HG02970 (cell line): ENCODE results near the gene EVX2.

Experiments used
- ATAC-seq: cut with Tn5 transposase; IDR thresholded peaks from one replicate; pipeline ENCODE4 v1.9.1; 2021; ENCODE audit warnings: mild to moderate bottlenecking, moderate library complexity, moderate number of reproducible peaks; ENCODE audit not compliant: unreplicated experiment, low FRiP score

Gene EVX2

DNA sequence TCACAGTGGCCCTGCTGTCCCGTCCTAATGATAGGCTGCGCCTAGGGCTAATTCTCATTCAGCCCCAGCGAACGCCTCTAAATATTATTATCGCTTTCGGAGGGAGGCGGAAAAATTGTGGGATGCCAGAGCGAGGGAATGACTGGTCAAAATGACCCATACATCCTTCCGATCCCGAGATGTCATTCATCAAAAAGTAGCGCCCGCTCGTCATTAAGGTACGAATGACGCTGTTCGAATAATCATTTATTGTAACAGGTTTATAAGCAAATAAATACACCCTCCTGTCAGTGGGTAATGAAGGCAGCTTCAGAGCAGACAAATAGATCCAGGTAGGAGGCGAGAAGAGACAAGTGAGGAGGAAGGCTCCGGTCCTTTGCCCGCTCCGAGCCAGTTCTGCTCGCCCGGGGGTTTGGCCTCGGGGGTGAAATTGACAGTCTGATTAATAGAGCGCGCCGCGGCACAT is at the start of gene EVX2:
Gene EVX2, minus strand, starts transcription at position 167 of the 466 bp plus-strand sequence. CDS start 186 bp downstream, outside the sequence.
- no peak for ATAC-seq

DNA sequence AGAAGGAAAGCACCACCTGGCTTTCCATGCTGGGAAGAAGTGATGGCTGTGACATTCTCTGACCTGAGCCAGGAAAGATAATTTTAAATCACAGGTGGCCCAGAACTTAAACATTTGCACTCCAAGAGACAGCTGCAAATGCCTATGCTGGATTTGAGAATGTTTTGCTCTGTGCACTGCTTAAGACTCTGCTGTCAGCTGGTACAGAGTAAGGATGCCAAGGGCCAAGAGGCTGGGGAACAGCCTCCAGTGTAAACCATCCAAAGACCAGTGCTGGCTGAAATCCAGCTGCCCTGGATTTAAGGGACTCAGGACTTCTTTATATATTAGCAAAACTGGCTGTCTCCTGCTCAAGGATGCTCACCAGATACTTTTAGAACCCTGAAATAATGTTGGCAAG is 49.6 kb upstream of the EVX2 start:
- no peak for ATAC-seq

DNA sequence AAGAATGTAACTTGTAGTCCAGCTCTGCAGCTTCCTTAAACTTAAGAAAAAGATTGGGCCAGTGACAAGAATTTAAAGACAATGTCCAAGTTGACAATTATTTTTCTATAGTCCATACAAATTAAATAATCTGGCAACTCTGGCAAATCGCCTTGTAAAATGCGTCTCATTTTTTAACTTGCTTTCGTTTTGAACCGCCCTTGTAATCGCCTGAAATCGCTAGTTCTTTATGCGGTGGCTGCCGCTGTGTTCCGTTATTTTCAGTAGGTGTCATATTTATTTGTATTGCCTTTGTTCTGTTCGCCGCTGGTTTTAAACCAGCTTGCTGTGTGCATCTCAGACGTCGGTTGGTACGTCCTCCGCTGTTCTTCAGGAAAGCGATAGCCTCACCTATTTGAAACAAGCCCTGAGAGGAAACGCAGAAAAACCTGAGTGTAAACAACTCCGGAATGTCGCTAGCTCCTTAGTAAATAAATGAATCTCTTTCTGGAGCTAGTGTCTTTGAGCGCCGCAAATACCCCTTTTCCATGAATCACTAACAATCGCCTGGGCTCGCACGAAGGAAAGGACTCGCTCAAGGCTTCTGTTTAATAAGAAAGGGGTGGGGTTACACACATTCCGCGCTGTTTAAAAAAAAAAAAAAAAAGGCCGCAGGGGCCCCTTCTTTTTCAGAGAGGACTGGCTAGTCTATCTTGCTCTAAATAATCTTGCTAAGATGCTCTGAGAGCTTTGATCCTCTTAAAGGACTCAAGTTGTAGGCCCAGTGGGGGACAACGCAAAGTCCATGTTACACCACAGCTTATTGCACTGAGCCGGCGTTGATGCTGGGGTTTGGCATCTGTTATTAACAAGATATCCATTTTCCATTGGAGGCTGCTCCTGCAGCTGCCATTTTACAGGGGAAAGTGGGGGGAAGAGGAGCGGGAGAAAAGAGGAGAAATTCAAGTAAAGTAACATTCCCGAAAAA is 48.7 kb upstream of the EVX2 start:
- ATAC-seq: no peak

DNA sequence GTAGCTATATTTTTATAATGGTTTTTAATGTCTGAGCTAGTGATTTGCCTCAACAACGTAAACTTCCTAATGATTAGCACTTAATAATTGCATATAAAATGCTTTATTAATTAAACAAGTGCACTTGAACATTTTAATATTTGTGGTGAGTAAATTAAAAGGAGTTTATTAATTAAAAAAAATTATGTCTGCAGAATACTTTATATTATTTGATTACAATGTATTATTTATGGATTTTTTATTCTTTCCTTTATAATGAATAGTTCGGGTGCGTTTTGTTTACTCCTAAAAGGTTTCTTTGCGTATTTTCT is 48.0 kb upstream of the EVX2 start:
- ATAC-seq: no peak

DNA sequence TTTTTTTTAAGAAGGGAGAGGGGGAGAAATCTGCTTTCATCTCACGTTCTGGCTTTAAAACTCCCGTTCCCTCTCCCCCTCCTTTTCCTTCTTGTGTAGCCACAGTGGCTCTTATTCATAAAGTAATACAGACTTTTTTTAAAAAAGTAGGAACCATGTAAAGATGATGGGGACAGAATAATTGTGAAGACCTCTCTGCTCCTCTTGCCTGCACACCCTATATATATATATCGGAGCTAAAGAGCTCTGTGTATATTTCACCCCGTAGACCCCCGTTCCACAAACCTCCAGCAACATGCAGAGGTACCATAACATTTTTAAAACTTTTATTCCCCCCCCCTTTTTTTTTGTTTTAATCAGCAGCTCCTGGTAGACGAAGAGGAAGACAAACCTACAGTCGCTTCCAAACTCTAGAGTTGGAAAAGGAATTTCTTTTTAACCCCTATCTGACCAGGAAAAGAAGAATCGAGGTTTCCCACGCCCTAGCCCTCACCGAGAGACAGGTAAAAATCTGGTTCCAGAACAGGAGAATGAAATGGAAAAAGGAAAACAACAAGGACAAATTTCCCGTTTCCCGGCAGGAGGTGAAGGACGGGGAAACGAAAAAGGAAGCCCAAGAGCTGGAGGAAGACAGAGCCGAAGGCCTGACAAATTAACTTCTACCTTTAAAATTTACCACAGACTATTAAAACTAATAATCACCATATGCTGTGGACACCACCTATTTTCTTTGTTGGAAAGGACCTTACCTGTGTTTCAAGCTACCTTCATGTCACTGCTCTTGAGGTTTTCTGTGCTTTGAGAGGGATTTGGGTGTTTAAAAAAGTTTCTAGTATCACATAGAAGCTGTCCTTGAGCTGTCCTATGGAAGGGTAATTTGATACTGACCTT is 47.4 kb upstream of the EVX2 start:
- no peak for ATAC-seq

DNA sequence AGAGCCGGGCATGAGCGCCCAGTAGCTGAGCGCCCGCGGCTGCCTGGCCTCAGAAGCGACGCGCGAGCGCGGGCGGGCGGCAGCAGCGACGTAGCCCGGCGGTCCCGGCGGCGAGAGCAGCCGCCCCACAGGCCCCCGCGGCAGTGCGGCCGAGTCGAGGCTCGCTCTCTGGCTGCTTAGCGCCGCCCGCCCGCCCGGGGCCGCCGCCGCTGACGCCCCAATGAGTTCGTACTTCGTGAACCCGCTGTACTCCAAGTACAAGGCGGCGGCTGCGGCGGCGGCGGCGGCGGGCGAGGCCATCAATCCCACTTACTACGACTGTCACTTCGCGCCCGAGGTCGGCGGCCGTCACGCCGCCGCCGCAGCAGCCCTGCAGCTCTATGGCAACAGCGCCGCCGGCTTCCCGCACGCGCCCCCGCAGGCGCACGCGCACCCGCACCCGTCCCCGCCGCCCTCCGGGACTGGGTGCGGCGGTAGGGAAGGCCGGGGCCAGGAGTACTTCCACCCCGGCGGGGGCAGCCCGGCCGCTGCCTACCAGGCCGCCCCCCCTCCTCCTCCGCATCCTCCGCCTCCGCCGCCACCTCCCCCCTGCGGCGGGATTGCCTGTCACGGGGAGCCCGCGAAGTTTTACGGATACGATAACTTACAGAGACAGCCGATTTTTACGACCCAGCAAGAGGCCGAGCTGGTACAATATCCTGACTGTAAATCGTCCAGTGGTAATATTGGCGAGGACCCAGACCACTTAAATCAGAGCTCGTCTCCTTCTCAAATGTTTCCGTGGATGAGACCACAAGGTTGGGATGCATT is 46.6 kb upstream of the EVX2 start:
- ATAC-seq: no peak

DNA sequence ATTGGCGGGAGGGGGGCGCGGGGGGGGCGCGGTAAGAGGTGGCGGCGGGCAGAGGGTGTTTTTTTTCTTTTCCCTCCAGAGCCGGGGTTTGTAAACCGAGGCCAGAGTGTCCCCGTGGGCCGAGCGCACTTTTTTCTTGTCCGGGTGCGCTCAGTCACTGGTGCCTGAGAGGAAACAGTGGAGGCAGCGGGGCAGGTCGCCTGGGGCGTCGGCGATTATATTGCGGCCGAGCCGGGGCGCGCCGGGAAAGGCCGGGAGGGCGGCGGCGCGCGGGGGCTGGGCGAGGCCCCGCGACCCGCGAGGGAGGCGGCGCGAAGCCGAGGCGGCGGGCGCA is 46.0 kb upstream of the EVX2 start:
- no peak for ATAC-seq

DNA sequence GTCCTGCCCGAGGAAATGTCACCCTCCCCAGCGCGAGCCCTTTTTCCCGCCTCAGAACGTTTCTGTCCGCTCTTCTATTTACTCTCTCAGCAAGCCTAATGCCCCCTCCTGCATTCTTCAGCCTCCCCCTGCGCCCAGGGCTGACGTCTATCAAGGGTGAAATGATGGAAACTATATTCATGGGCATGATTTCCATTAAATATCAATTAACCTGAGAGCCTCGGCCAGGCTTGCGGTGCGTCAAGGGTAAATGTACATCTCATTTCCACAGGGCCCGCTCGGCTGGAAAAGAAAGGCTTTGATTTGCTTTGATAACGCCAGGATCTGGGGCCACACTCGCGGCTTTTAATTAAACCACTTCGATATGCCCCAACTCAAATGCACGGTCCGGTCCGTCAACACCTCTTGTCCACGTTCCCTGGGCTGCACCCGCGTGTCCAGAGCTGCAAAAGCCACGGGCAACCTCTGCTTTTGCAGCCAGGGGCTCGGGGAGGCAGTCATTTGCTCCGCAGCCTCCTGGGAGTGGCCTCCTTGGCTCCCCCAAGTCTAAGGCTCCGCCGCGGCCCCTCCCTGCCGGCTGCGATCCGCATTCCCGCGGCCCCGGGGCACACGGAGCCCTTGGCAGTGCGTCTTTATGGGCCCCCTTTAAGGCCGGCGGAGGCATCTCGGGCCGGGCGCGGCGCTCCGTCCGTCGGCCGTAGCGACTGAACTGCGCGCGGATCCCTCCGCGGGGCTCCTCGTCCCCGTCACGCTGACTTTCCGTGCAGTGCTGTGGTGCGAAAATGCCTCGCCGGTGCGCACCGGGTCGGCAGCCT is 45.4 kb upstream of the EVX2 start, which contains the start of gene HOXD8:
Gene HOXD8, plus strand, starts transcription at position 724 of the 815 bp plus-strand sequence. CDS start 662 bp downstream, outside the sequence.
- no peak for ATAC-seq

DNA sequence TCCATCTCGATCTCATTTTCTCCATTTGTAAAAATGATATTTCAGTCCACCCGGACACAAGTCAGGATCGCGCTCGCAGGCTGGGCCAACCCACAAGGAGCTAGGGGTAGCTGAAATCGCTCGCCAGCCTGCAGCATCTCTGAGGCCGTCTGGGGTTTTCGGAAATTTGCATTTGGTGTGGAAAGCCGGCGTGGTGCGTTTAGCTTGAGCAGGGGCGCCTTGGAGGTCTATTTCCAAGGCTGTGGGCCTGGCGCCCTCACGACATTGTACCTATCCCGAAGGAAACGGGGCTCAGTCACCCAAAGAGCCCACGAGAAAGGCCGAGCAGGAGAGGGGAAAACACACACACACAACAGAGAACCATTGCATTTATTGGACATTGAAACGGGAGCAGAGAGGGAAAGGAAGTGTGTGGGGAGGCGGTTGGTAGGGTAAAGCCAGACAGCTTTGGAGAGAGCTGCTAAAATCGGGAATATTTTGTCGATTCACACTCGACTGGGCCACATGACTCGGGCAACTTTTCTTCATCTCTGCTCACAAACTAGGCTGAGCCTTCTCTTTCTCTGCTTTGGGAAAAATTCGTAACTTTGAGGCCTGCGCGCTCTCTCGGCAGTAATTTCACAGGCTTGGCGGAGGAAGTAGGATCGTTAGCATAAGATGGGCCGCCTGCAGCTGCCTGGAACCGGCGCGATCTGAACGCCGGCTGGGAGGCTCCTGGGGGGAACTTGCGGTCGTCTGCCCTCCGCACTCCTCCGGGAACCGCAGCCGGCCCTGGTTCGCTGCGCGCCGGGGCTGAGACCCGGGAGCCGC is 44.6 kb upstream of the EVX2 start:
- ATAC-seq: no peak

DNA sequence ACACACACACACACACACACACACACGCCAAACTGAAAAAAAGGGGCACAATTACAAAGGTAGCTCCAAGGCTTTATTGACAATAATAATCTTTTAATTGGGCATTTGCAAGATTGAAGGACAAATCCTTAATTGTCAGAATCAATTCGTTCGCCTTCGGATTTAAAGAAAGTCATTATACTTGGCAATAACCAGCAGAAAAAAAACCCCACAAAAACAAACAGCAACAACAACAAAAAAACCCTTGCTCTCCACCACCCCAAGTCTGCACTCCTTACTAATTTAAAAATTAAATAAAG is 44.0 kb upstream of the EVX2 start:
- ATAC-seq: no peak

DNA sequence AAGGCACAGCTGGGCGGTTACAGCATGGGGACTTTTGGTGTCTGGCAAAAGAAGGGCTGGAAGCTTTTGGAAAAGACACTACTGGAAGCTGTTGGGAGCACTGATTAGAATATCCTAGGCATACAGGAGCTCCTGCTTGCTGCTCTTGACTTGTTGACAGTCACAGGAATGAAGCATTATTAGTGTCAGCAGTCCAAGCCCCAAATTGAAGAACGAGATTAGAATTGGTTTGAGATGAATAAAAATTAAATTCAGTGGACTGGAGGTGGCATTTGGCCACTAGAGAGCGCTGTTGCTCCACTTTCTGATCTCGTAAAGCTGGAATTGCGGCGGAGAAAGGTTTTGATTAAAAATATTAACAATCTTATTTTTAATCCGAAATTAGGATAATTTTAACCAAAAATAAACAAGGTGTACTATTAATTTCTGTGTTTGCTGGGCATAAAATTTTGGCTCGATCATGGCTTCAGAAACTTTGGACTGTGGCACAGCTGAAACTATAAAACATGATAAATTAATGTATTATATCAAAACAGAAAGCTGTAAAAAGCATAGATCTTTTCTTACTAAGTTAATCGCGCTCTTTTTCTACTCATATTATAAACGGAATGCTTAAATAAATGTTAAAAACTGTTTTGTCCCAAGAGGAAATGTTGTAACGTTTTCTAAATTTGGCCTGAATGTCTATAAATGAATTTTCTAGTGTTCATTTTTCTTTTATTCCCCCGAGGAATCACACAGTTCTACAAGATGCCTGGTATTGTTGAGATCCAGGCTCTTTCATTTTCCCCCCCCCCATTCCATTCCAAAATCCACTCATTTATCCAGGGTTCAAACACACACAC is 43.4 kb upstream of the EVX2 start:
- ATAC-seq: no peak

DNA sequence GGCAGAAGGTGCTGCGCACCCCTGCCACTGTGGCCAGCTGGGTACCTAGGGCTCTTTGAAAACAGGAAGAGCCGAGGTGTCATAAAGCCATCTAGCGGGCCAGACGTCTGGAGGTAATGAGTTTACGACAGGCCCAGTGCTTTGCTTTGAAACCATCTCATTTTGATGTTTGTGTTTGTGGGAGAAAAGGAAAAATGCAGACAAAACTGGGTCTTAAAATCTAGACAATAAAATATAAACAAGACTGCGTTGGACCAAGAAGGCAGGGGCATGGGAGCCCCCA is 42.0 kb upstream of the EVX2 start:
- ATAC-seq: no peak

DNA sequence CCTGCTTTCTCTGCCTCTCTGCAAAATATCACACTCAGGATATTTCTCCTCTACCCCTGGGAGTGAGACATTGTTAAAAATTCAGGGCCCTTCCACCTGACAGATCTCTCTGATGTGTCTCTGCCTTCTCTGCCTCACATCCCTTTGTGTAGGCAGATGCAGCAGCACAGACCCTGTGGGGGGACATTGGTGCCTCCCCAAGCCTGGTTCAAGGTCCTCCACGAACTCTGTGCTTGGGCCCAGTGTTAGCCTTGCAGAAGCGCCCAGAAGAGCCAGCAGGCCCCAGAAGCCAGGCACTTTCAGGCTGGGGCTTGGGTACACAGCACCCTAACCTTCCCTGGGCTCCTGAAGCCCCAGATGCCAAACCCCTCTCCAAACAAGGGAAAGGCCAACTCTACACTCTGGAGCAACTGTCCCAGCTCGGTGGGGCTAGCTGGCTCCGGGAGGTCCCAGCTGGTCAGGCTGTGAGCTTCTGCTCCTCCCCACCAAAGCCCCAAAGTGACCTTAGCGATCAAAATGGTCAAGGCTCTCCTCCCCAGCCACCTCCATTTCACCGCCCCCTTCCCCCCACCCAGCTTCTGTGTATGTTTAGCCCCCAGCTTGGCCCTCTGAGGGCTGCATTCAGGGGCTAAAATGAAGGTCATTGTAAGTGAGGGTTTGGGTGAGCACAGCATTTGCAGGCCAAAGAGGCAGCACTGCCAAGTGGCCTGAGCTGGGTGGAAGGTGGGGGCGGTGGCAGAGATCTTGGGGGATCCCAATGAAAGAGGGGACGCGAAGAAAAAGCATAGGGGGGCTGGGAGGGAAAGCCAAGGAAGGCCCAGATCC is 41.4 kb upstream of the EVX2 start:
- ATAC-seq: no peak

DNA sequence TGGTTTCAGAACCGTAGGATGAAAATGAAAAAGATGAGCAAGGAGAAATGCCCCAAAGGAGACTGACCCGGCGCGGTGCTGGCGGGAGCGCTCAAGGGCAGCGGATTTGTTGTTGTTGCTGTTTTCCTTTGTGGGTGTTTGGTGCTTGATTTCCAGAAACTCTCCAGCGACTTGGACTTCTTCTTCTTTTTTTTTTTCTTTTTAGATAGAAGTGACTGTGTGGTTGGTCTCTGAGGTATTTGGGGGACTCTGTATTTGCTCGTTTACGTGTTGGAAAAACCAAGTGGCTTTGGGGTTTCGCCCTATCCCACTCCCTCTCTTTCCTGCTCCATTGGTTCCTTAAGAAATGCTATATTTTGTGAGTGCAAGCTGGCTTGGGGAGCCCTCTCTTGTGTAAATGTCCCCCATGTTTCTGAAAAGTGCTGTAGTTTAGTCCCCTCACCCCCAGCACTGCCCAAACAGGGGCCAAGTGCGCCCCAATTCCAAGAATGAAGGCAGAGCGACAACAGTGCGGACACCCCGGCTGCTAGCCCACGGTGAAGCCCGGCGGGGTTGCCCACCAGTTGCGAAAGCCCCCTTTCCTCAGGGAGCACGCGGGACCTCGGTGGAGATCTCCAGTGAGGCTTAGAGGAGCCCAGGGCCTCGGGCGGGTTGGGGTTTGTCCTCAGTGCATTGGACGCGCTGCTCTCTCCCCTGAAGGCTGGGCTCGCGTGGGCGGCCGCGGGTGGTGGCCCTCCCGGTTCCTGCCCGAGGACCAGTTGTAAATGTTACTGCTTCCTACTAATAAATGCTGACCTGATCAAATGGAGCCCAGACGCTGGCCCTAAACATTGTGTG is 40.6 kb upstream of the EVX2 start:
- no peak for ATAC-seq

DNA sequence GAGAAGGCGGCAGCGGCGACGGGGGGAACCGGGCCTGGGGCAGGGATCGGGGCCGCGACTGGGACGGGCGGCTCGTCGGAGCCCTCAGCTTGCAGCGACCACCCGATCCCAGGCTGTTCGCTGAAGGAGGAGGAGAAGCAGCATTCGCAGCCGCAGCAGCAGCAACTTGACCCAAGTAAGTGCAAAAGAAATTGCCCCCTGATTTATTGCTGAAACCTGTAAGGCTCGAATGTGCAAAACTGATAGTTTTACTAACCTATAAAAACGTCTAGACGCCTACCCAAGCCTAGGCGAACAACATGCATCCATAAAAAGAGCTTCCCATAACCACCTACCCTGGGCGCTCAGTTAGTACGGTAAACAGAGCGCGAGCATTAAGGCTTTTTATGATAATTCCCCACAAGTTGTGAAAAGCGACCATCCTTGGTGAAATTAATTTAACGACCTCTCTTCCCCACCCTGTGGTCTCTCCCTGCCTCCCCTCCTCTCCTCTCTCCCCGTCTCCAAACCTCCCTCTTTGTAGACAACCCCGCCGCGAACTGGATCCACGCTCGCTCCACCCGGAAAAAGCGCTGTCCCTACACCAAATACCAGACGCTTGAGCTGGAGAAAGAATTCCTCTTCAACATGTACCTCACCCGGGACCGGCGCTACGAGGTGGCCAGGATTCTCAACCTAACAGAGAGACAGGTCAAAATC is 39.8 kb upstream of the EVX2 start:
- ATAC-seq: no peak
